GM12878 (cell line): ENCODE results near the gene IFNK. TPM values are rescaled to one million over a fixed set of nuclear protein-coding genes. Genes with fewer than 3 reads are reported as not detected.

ENCODE experiments used
- ATF2 ChIP-seq: IDR thresholded peaks from 2 replicates; pipeline ENCODE4 v1.6.1; 2012; ENCODE audit warnings: low read length, inconsistent platforms
- BMI1 ChIP-seq: fragments of 450-650 bp; IDR thresholded peaks from 2 replicates; pipeline ENCODE4 v1.6.1; 2016; ENCODE audit warnings: mild to moderate bottlenecking, moderate library complexity, borderline replicate concordance
- CBX3 ChIP-seq: fragments of 200-600 bp; sonication (generic); IDR thresholded peaks from 2 replicates; pipeline ENCODE4 v1.6.1; 2016; ENCODE audit warnings: low read depth, borderline replicate concordance
- CHD1 ChIP-seq: IDR thresholded peaks from 2 replicates; pipeline ENCODE4 v1.6.1; 2012; ENCODE audit warnings: low read depth, low read length, improper control_type of control experiment
- HCFC1 ChIP-seq: fragments of 150-350 bp; IDR thresholded peaks from 2 replicates; pipeline ENCODE4 v1.6.1; 2014; ENCODE audit warnings: low read length
- IKZF2 ChIP-seq, 2 experiments: fragments of 450-650 bp; IDR thresholded peaks; 2 replicates each; pipeline ENCODE4 v1.6.1; 2017; ENCODE audit warnings: mild to moderate bottlenecking in 2 of 2, moderate library complexity in 2 of 2
- MEF2A ChIP-seq: IDR thresholded peaks from 2 replicates; pipeline ENCODE4 v1.6.1; 2011; ENCODE audit warnings: low read depth, mild to moderate bottlenecking, low read length, moderate library complexity; ENCODE audit not compliant: insufficient read depth
- NFYB ChIP-seq: IDR thresholded peaks from 2 replicates; pipeline ENCODE4 v1.6.1; 2011; ENCODE audit warnings: low read depth, mild to moderate bottlenecking, low read length, improper control_type of control experiment, moderate library complexity; ENCODE audit not compliant: insufficient read depth
- NRF1 ChIP-seq: conservative IDR thresholded peaks from 2 replicates; pipeline ENCODE4 v1.6.1; 2011; ENCODE audit warnings: mild to moderate bottlenecking, low read depth, low read length, improper control_type of control experiment
- POU2F2 ChIP-seq: IDR thresholded peaks from 3 replicates; pipeline ENCODE4 v1.6.1; 2011; ENCODE audit warnings: low read depth, mild to moderate bottlenecking, low read length, borderline replicate concordance
- RAD51 ChIP-seq: fragments of 450-650 bp; IDR thresholded peaks from 2 replicates; pipeline ENCODE4 v1.6.1; 2016; ENCODE audit warnings: moderate library complexity, mild to moderate bottlenecking, inconsistent platforms
- SMAD1 ChIP-seq: fragments of 450-650 bp; IDR thresholded peaks from 2 replicates; pipeline ENCODE4 v1.6.1; 2018; ENCODE audit warnings: mild to moderate bottlenecking, low read depth; ENCODE audit not compliant: partially characterized antibody
- SREBF1 ChIP-seq: IDR thresholded peaks from 2 replicates; pipeline ENCODE4 v1.6.1; 2012; ENCODE audit warnings: mild to moderate bottlenecking, low read length
- SREBF2 ChIP-seq: IDR thresholded peaks from 2 replicates; pipeline ENCODE4 v1.6.1; 2012; ENCODE audit warnings: mild to moderate bottlenecking, low read length
- TAF1 ChIP-seq: IDR thresholded peaks from 2 replicates; pipeline ENCODE4 v1.6.1; 2011; ENCODE audit warnings: mild to moderate bottlenecking, low read depth, low read length, borderline replicate concordance
- USF1 ChIP-seq: IDR thresholded peaks from 2 replicates; pipeline ENCODE4 v1.6.1; 2011; ENCODE audit warnings: borderline replicate concordance, low read depth, mild to moderate bottlenecking, moderate library complexity, mixed read lengths, low read length; ENCODE audit not compliant: insufficient read depth; ENCODE audit errors: extremely low read length
- polyA plus RNA-seq, 11 experiments: library from polyadenylated mRNA; depleted of rRNA in 4 of 11; unstranded in 6 of 11; stranded (reverse) in 5 of 11; fragments of >200 nt; fragmentation: Nextera tagmentation in 4 of 11; fragmentation: Illumina TruSeq in 1 of 11; extraction: Ambion mirVana in 4 of 11; extraction: Trizol in 1 of 11; gene quantifications; 1 replicate in 1 of 11; 2 replicates in 10 of 11; pipeline versions ENCODE4 v1.2.1 to v1.2.3, GENCODE V29; 2011 to 2016; ENCODE audit warnings: inconsistent platforms in 2 of 11, missing spikeins in 2 of 11, low read depth in 1 of 11
- total RNA-seq, 4 experiments: library from RNA; depleted of rRNA in 3 of 4; stranded (reverse); fragments of >200 nt in 3 of 4; fragmentation: Illumina TruSeq in 1 of 4; extraction: Trizol in 1 of 4; gene quantifications; 2 replicates each; pipeline versions ENCODE4 v1.2.1 to v1.2.3, GENCODE V29; 2013 to 2021
- TF ChIP-seq, protein P1 (sequence below): fragments of 450-650 bp; formaldehyde crosslinking; IDR thresholded peaks from 2 replicates; pipeline ENCODE4 v1.4.0; 2020; ENCODE audit warnings: mild to moderate bottlenecking, moderate library complexity
- TF ChIP-seq, protein P2 (sequence below): IDR thresholded peaks from 2 replicates; pipeline ENCODE4 v1.6.1; 2011; ENCODE audit warnings: low read depth, low read length, improper control_type of control experiment, borderline replicate concordance

The IFNK gene
- total and polyA plus RNA-seq, 10 of the 15 experiments (the other 5 are each of a cell fraction or from before 2014, with no cell fraction given) = 0.06 TPM; not detected in 9

DNA sequence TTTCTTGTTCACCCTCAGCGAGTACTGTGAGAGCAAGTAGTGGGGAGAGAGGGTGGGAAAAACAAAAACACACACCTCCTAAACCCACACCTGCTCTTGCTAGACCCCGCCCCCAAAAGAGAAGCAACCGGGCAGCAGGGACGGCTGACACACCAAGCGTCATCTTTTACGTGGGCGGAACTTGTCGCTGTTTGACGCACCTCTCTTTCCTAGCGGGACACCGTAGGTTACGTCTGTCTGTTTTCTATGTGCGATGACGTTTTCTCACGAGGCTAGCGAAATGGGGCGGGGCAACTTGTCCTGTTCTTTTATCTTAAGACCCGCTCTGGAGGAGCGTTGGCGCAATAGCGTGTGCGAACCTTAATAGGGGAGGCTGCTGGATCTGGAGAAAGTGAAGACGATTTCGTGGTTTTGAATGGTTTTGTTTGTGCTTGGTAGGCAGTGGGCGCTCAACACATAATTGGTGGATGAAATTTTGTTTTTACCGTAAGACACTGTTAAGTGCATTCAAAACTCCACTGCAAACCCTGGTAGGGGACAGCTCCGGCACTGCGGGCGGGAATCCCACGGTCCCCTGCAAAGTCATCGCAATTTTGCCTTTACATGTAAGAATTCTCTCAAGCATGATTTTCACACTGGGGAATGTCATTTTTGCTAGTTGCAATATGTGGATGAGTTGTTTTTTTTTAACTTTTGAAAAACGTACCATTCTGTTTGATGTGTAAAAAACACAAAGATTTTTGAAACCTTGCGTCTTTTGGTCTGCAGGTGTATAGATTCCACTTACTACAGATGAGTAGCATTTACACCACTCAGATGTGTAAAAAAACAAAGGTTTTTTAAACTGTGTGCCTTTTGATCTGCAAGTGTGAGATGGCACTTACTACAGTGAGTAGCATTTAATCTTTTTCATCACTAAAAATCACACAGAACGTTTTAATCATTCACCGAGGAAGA, 49.8 kb downstream of the IFNK start (continued):
- TF ChIP-seq, protein P1, sequence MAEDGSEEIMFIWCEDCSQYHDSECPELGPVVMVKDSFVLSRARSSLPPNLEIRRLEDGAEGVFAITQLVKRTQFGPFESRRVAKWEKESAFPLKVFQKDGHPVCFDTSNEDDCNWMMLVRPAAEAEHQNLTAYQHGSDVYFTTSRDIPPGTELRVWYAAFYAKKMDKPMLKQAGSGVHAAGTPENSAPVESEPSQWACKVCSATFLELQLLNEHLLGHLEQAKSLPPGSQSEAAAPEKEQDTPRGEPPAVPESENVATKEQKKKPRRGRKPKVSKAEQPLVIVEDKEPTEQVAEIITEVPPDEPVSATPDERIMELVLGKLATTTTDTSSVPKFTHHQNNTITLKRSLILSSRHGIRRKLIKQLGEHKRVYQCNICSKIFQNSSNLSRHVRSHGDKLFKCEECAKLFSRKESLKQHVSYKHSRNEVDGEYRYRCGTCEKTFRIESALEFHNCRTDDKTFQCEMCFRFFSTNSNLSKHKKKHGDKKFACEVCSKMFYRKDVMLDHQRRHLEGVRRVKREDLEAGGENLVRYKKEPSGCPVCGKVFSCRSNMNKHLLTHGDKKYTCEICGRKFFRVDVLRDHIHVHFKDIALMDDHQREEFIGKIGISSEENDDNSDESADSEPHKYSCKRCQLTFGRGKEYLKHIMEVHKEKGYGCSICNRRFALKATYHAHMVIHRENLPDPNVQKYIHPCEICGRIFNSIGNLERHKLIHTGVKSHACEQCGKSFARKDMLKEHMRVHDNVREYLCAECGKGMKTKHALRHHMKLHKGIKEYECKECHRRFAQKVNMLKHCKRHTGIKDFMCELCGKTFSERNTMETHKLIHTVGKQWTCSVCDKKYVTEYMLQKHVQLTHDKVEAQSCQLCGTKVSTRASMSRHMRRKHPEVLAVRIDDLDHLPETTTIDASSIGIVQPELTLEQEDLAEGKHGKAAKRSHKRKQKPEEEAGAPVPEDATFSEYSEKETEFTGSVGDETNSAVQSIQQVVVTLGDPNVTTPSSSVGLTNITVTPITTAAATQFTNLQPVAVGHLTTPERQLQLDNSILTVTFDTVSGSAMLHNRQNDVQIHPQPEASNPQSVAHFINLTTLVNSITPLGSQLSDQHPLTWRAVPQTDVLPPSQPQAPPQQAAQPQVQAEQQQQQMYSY (CRISPR knock-in tag) = no peak
- TF ChIP-seq MEF2A (peak; percentile 63; the same call in 1 of the 2 replicates), IKZF2 (IDR thresholded peaks at IDR 0.05) (peak in 1 of 2 experiments; percentile 11; a peak in 1 of 4 replicates), SMAD1 (peak; percentile 76), NRF1 (no peak), SREBF1 (no peak), ATF2 (peak; percentile 98), TAF1 (peak; percentile 67), HCFC1 (peak; percentile 72), RAD51 (peak; percentile 53; the same call in 1 of the 2 replicates), NFYB (no peak), CBX3 (no peak), CHD1 (no peak), SREBF2 (no peak), USF1 (no peak), BMI1 (peak; percentile 25; the same call in 1 of the 2 replicates), POU2F2 (no peak; the same call in 1 of the 3 replicates)
- TF ChIP-seq, protein P2, sequence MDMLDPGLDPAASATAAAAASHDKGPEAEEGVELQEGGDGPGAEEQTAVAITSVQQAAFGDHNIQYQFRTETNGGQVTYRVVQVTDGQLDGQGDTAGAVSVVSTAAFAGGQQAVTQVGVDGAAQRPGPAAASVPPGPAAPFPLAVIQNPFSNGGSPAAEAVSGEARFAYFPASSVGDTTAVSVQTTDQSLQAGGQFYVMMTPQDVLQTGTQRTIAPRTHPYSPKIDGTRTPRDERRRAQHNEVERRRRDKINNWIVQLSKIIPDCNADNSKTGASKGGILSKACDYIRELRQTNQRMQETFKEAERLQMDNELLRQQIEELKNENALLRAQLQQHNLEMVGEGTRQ = no peak; the same call in 1 of the 2 replicates
